ENCODE measurements around the gene SOWAHC.

- no peak for TF ChIP-seq CTCF (IDR thresholded peaks at IDR 0.05)
- no peak for TF ChIP-seq POLR2A (IDR thresholded peaks at IDR 0.05)
Measured at GRCh38 chr2:109594246-109594885, 19.8 kb upstream of the SOWAHC start.

All from uterus (tissue), 2 donors.